Non-pigmented ciliary epithelial cell (primary cell): ENCODE results near the gene G0S2.

ENCODE experiments used
- DNase-seq: peaks from one replicate; pipeline ENCODE4 v3.0.0-alpha.2; 2010; ENCODE audit warnings: low read depth

Gene G0S2

GRCh38 chr1:209648931-209649776, 26.1 kb upstream of the G0S2 start:
- peak; percentile 96 for DNase-seq

- no peak for DNase-seq
These were observed 24.8 kb upstream of the G0S2 start for GRCh38 chr1:209650454-209650853.

- no peak for DNase-seq
These were observed 24.0 kb upstream of the G0S2 start for GRCh38 chr1:209651138-209651587.

DNA sequence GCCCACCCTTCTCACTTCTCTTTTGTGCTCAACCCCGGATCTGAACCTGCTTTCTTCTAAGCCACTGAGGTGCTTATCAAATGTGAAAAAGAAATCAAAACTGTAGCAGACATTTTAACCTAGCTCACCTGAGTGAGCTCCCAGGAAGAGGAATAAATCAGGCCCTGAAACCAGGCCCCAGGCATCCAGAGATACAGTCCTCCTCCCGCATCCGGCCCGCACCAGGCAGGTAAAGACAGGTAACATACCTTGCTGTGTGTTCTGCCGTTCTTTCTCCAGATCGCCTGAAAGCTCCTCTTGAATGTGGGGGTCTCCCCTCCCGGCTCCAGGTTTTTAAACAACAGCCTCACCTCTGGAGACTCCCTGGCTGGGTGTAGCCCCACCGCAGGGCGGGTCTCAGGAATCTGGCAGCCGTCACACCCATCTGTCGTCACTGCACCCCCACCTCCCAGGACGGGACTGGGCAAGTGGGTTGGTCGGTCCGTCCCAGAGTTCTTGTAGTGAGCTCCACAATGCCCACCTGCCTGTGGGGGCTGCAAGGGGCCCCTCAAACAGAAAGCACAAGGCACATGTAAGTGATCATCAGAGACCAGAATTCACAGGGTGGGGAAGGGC, 23.0 kb upstream of the G0S2 start, which contains the start of gene LAMB3:
TSS of gene LAMB3 (minus strand) at position 305 of the 615 bp plus-strand sequence. CDS start 1,481 bp downstream, outside the sequence.
- no peak for DNase-seq

DNA sequence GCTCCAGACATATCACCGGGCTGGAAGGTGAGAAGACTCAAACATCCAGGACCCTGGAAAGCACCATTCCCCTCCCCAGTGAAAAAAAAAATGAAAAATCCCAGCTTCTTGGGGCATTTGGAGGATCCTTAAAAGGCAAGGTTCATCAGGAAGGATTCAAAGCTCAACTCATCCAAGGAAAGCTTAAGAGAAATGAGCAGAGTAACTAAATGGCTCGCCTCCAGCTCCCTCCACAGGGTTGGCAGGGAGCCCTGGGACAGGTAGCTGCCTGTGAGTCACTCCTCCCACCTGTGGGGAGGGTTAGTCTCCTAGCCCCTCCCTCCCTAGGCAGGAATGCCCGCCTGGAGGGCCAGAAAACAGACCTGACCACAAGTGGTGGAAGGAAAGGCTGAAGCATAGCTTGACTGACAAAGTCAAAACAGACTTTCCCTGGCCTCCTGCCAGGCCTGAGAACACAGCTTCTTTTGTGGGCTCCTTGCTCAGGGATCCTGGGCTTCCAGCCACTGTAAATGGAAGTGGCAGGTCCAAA, 22.3 kb upstream of the G0S2 start:
- no peak for DNase-seq

GRCh38 chr1:209653915-209654351, 21.3 kb upstream of the G0S2 start:
- no peak for DNase-seq

GRCh38 chr1:209655411-209656231, 19.6 kb upstream of the G0S2 start:
- DNase-seq, result no peak

- DNase-seq, result no peak
These were observed 17.9 kb upstream of the G0S2 start for GRCh38 chr1:209657140-209657879.

DNA sequence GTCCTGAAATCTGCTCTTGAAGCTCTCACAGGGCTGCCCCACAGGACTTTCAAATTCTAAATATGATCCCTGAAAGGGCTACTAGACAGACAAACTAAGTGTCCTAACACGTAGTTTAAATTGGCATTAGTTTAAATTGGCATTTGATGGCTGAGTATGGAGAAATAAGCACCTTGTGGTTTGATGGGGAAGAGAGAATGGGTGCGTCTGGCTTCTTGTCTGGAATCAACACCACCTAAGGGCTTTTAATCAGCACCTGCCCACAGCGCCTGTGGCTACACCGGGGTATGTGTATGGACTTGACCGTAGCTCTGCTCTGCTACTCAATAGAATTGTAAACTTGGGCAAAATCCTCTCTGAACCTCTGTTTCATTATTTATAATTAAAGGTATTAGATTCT, 17.3 kb upstream of the G0S2 start:
- DNase-seq, result no peak

GRCh38 chr1:209659909-209660308, 15.3 kb upstream of the G0S2 start:
- no peak for DNase-seq

- no peak for DNase-seq
These were observed 14.1 kb upstream of the G0S2 start for GRCh38 chr1:209661071-209661470.

- DNase-seq, result no peak
These were observed 12.3 kb upstream of the G0S2 start for GRCh38 chr1:209662879-209663327.

- no peak for DNase-seq
These were observed 8.1 kb upstream of the G0S2 start for GRCh38 chr1:209667103-209667502.

- DNase-seq, result no peak
These were observed 7.5 kb upstream of the G0S2 start for GRCh38 chr1:209667708-209668107.

- DNase-seq, result no peak
These were observed 4.7 kb upstream of the G0S2 start for GRCh38 chr1:209670441-209671082.

GRCh38 chr1:209672705-209673630, 2.2 kb upstream of the G0S2 start:
- no peak for DNase-seq

DNA sequence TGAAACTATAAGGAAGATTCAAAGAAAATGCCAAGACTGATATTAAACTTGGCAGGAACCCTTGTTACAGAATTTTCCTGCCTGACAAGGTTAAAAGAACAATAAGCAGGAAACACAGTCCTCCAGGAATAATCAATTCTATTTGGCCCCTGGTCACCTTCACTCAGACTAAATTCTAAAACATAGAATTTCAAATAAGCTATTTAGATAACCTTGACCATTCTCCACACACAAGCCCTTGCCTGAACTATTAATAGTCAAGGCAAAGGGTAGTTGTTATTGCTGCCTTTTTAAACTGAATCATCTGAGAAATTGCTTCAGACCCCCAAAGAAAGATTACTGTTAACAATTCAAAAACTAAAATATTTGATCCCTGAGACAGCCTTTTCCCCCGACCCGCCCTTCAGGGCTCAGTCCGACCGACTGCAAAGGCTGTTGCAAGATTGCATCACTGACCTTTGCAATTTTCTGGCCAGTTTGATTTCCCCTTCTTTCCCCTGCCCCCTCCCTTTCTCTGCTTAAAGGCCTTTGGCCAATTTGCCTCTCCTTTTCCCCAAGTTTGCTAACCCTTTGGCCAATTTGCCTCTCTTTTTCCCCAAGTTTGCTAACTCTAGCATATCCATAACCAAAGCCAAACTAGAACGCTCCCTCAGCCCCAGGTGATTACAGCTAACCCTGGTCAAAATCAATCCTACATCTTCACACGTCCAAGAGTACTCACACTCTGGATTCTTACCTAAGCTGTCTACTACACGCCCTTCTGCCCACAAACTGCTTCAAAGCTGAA, 1.4 kb upstream of the G0S2 start:
- no peak for DNase-seq

GRCh38 chr1:209675565-209676154, 448 bp downstream of the G0S2 start:
- DNase-seq, result no peak
